Loucy (cell line): Measurements from ENCODE around the gene PDGFRB.

ENCODE experiments used
- H2AFZ ChIP-seq: fragments of 200-600 bp; sonication (generic); 2 replicates; pipeline ENCODE4 v1.6.0; 2016; ENCODE audit warnings: antibody characterized with exemption, mild to moderate bottlenecking, low read length, moderate library complexity
- H3F3A ChIP-seq: fragments of 200-600 bp; 2 replicates; pipeline ENCODE4 v1.6.0; 2016; ENCODE audit warnings: antibody characterized with exemption, low read depth, mild to moderate bottlenecking
- H3K27me3 ChIP-seq: fragments of 200-600 bp; sonication (generic); 2 replicates; pipeline ENCODE4 v1.6.1; 2014; ENCODE audit warnings: low read length, mild to moderate bottlenecking; ENCODE audit not compliant: insufficient read depth, poor library complexity, severe bottlenecking
- H3K36me3 ChIP-seq: fragments of 200-600 bp; sonication (generic); 2 replicates; pipeline ENCODE4 v1.6.1; 2016; ENCODE audit warnings: low read length; ENCODE audit not compliant: insufficient read depth
- H3K4me1 ChIP-seq: fragments of 200-600 bp; sonication (generic); 2 replicates; pipeline ENCODE4 v1.5.1; 2014; ENCODE audit warnings: low read length, mild to moderate bottlenecking; ENCODE audit not compliant: insufficient read depth, poor library complexity, severe bottlenecking
- H3K4me2 ChIP-seq: fragments of 200-600 bp; sonication (generic); 2 replicates; pipeline ENCODE4 v1.6.0; 2014; ENCODE audit warnings: antibody characterized with exemption, low read length, low read depth, mild to moderate bottlenecking; ENCODE audit not compliant: poor library complexity, severe bottlenecking
- H3K4me3 ChIP-seq: fragments of 200-600 bp; sonication (generic); 2 replicates; pipeline ENCODE4 v1.5.1; 2014; ENCODE audit warnings: low read length, mild to moderate bottlenecking, mixed read lengths; ENCODE audit not compliant: poor library complexity, severe bottlenecking
- H3K79me2 ChIP-seq: fragments of 200-600 bp; sonication (generic); 2 replicates; pipeline ENCODE4 v1.6.1; 2014; ENCODE audit warnings: low read length; ENCODE audit not compliant: insufficient read depth
- H3K9ac ChIP-seq: fragments of 200-600 bp; sonication (generic); 2 replicates; pipeline ENCODE4 v1.6.0; 2014; ENCODE audit warnings: mild to moderate bottlenecking, low read depth, low read length, moderate library complexity; ENCODE audit not compliant: poor library complexity, severe bottlenecking
- H3K9me2 ChIP-seq: fragments of 200-600 bp; sonication (generic); replicated peaks from 2 replicates; pipeline ENCODE4 v1.6.1; 2016; ENCODE audit warnings: low read depth, low read length, mixed read lengths
- H3K9me3 ChIP-seq: fragments of 200-600 bp; sonication (generic); 2 replicates; pipeline ENCODE4 v1.6.1; 2014; ENCODE audit warnings: mild to moderate bottlenecking, antibody characterized with exemption, low read length, low read depth; ENCODE audit not compliant: insufficient read depth
- H4K20me1 ChIP-seq: fragments of 200-600 bp; sonication (generic); 2 replicates; pipeline ENCODE4 v1.6.0; 2014; ENCODE audit warnings: antibody characterized with exemption, low read length, mild to moderate bottlenecking; ENCODE audit not compliant: insufficient read depth, poor library complexity, severe bottlenecking
- EZH2phosphoT487 ChIP-seq: fragments of 200-600 bp; IDR thresholded peaks from 2 replicates; pipeline ENCODE4 v1.6.1; 2018; ENCODE audit warnings: antibody characterized with exemption, mild to moderate bottlenecking, moderate library complexity, borderline replicate concordance
- TF ChIP-seq, protein P1 (sequence below): fragments of 200-600 bp; sonication (generic); conservative IDR thresholded peaks from 2 replicates; pipeline ENCODE4 v1.5.1; 2014; ENCODE audit warnings: mild to moderate bottlenecking, antibody characterized with exemption, low read length

Gene PDGFRB

DNA sequence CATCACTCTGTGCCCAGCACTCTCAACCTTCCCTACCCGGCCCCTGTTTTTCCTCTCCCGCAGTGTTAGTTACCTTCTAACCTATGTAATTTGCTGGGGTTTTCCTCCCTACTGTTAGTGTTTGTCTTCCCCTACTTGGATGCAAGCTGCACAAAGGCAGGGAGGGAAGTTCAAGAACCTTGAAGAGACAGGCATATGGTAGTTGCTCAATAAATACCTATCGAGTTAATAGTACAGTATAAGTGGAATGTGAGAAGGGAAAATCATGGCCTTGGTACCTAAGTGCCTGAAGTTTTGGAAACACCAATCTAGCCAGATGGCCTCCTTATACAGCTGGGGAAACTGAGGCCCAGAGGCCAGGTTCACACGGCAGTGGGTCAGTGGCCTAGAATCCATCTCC, 24.2 kb downstream of the PDGFRB start:
- Histone ChIP-seq H3K79me2 (no peaks in the 10 kb centered on the region), H3K9ac (no peak overlapping the region), H4K20me1 (no peaks in the 10 kb centered on the region), H3K4me2 (no peak overlapping the region), H3K4me3 (no peak overlapping the region), H2AFZ (no peak overlapping the region), H3K27me3 (no peaks in the 10 kb centered on the region), H3K9me2 (no peaks in the 10 kb centered on the region), H3K36me3 (no peaks in the 10 kb centered on the region), H3F3A (no peaks in the 10 kb centered on the region), H3K4me1 (no peaks in the 10 kb centered on the region), H3K9me3 (no peaks in the 10 kb centered on the region)
- TF ChIP-seq EZH2phosphoT487: no peak
- TF ChIP-seq, protein P1, sequence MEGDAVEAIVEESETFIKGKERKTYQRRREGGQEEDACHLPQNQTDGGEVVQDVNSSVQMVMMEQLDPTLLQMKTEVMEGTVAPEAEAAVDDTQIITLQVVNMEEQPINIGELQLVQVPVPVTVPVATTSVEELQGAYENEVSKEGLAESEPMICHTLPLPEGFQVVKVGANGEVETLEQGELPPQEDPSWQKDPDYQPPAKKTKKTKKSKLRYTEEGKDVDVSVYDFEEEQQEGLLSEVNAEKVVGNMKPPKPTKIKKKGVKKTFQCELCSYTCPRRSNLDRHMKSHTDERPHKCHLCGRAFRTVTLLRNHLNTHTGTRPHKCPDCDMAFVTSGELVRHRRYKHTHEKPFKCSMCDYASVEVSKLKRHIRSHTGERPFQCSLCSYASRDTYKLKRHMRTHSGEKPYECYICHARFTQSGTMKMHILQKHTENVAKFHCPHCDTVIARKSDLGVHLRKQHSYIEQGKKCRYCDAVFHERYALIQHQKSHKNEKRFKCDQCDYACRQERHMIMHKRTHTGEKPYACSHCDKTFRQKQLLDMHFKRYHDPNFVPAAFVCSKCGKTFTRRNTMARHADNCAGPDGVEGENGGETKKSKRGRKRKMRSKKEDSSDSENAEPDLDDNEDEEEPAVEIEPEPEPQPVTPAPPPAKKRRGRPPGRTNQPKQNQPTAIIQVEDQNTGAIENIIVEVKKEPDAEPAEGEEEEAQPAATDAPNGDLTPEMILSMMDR: no peak

DNA sequence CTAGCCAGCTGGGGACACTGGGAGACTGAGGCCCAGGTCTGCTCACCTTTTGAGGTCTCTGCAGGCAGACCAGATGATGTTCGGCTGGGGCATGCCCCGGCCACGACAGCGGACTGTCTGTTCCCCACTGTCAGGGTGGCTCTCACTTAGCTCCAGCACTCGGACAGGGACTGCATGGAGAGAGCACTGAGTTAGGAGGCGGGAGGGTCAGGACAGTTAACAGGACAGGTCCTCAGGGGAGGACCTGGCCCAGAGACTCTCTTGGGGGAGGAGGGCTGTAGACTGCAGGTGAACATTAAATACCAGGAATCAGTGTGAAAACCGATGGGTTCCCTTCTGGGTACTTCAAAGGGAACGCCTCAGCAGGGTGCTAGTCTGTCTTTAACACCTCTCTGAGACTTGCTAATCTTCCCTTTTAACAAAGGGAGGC, 25.1 kb downstream of the PDGFRB start:
- H2AFZ ChIP-seq: peak overlapping the region; percentile 34; the same call in 1 of the 2 replicates
- TF ChIP-seq, protein P1: no peak
- no peaks in the 10 kb centered on the region for H3F3A ChIP-seq
- no peak overlapping the region for H3K9ac ChIP-seq
- no peaks in the 10 kb centered on the region for H4K20me1 ChIP-seq
- no peaks in the 10 kb centered on the region for H3K4me1 ChIP-seq
- H3K9me2 ChIP-seq: no peaks in the 10 kb centered on the region
- no peaks in the 10 kb centered on the region for H3K36me3 ChIP-seq
- no peaks in the 10 kb centered on the region for H3K79me2 ChIP-seq
- H3K9me3 ChIP-seq: no peaks in the 10 kb centered on the region
- no peaks in the 10 kb centered on the region for H3K27me3 ChIP-seq
- H3K4me2 ChIP-seq: no peak overlapping the region
- no peak overlapping the region for H3K4me3 ChIP-seq

DNA sequence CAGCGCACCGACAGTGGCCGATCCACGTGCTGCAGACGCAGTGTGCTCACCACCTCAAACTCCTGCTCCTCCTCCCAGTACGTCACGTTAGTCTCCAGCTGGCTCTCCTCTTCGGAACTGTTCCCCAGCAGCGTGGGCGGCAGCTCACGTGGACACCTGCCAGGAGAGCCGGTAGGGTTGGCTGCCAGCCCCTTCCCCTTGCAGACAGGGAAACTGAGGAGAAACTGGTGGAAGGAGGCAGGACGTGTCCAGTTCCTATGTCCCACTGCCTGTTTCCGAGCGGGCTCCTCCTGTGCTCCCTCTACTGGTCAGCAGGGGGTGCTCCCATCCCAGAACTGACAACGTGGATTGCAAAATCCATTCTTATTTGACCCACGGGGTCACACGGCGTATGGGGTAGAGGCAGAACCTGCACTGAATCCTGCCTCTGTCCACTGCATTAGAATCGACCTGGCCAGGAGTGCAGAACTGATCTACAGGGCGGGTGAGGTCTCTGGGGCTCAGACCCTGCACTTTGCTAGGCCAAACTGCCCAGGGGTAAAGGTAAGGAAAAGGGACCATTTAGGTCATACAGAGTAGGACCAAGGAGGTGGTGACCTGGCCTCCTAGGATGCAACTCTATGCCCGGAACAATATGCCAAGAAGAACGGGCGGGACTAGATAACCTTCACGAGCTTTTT, 25.7 kb downstream of the PDGFRB start:
- H3K36me3 ChIP-seq: no peaks in the 10 kb centered on the region
- no peaks in the 10 kb centered on the region for H3F3A ChIP-seq
- no peaks in the 10 kb centered on the region for H3K79me2 ChIP-seq
- no peaks in the 10 kb centered on the region for H3K9me2 ChIP-seq
- no peak for TF ChIP-seq EZH2phosphoT487
- TF ChIP-seq, protein P1: peak; percentile 94
- H3K9ac ChIP-seq: no peak overlapping the region
- H3K4me1 ChIP-seq: no peaks in the 10 kb centered on the region
- no peak overlapping the region for H3K4me3 ChIP-seq
- H4K20me1 ChIP-seq: no peaks in the 10 kb centered on the region
- peak overlapping the region; percentile 34 for H2AFZ ChIP-seq
- no peaks in the 10 kb centered on the region for H3K27me3 ChIP-seq
- H3K9me3 ChIP-seq: no peaks in the 10 kb centered on the region
- H3K4me2 ChIP-seq: no peak overlapping the region
